ENCODE measurements around the gene KRT37. TPM values are rescaled to one million over a fixed set of nuclear protein-coding genes. Genes with fewer than 3 reads are reported as not detected.

The KRT37 gene
- total RNA-seq, 1 experiment from 2014 or later, result not detected

- Histone ChIP-seq H2BK20ac (ENCODE audit: low read depth, low read length, poor library complexity, severe bottlenecking) (no peak overlapping the region), H3K27me3 (ENCODE audit: insufficient read depth, low read length) (no peaks in the 10 kb centered on the region), H3T11ph (ENCODE audit: low read length) (no peak overlapping the region), H3K18ac (ENCODE audit: insufficient read length, low read depth, low read length) (no peak overlapping the region), H2BK120ac (ENCODE audit: low read depth, low read length, poor library complexity, severe bottlenecking) (no peak overlapping the region), H3K56ac (ENCODE audit: insufficient read length, low read depth, low read length) (no peak overlapping the region), H2AFZ (ENCODE audit: low read length) (no peak overlapping the region), H2BK5ac (ENCODE audit: insufficient read length, low read length) (no peak overlapping the region), H3K9ac (ENCODE audit: extremely low read depth, insufficient read length, low read length) (no peak overlapping the region), H2AK5ac (ENCODE audit: insufficient read length, low read length) (no peak overlapping the region), H3K9me3 (ENCODE audit: control insufficient read depth, low read depth, low read length) (no peaks in the 10 kb centered on the region), H3K4me1 (ENCODE audit: insufficient read depth, low read length) (0 out of 2 replicates have a peak, but pooled peaks cover 2% of the 10 kb centered on the region), H3K4me2 (ENCODE audit: insufficient read depth, insufficient read length, low read length) (no peak overlapping the region), H4K20me1 (ENCODE audit: control insufficient read depth, insufficient read depth, insufficient read length) (no peaks in the 10 kb centered on the region), H2BK15ac (ENCODE audit: low read depth, low read length) (no peak overlapping the region), H3K79me1 (ENCODE audit: insufficient read depth, low read depth, low read length, poor library complexity, severe bottlenecking) (no peaks in the 10 kb centered on the region), H3K79me2 (ENCODE audit: insufficient read depth, low read length) (no peaks in the 10 kb centered on the region), H3K14ac (ENCODE audit: insufficient read depth, low read length) (no peak overlapping the region), H3K27ac (ENCODE audit: insufficient read length, low read depth, low read length) (no peak overlapping the region), H4K91ac (ENCODE audit: insufficient read length, low read depth, low read length) (no peak overlapping the region), H3K23ac (ENCODE audit: insufficient read length, low read depth, low read length) (no peak overlapping the region), H3K23me2 (ENCODE audit: insufficient read length, low read depth, low read length, poor library complexity, severe bottlenecking) (no peaks in the 10 kb centered on the region), H4K8ac (replicated peaks; ENCODE audit: insufficient read length, low read depth, low read length) (no peak overlapping the region), H3K4ac (ENCODE audit: low read depth, low read length) (no peak overlapping the region), H4K5ac (ENCODE audit: insufficient read length, low read depth, low read length) (no peak overlapping the region), H2BK12ac (ENCODE audit: insufficient read length, low read depth, low read length) (no peak overlapping the region)
- Mint-ChIP-seq H3K9me3 (no peaks in the 10 kb centered on the region), H3K36me3 (ENCODE audit: insufficient read depth in 1 of 3, low read depth in 3 of 3) (no peaks in the 10 kb centered on the region), H3K27ac (no peak overlapping the region), H3K27me3 (ENCODE audit: low read depth) (peaks cover 3% of the 10 kb centered on the region), H3K4me3 (no peak overlapping the region), H3K4me1 (peaks cover 16% of the 10 kb centered on the region in 2 experiments)
- WGBS (ENCODE audit: extremely low coverage, insufficient read length, low lambda C conversion rate), result no CpG with 5 or more reads among the region's 10 CpGs
- no peak for DNase-seq
- no peak for TF ChIP-seq CTCF (conservative IDR thresholded peaks at IDR 0.05)
These were observed 17.2 kb downstream of the KRT37 start for GRCh38 chr17:41407226-41407625.
